Smooth muscle cell of bladder (primary cell): ENCODE results near the gene BHLHA9. TPM values are rescaled to one million over a fixed set of nuclear protein-coding genes. Genes with fewer than 3 reads are reported as not detected.

Source experiments
- total RNA-seq: library from RNA; depleted of rRNA; stranded (reverse); fragments of >200 nt; gene quantifications from 2 replicates; pipeline ENCODE4 v1.2.3, GENCODE V29; 2014

Gene BHLHA9
- not detected in 2 replicates for total RNA-seq

GRCh38 chr17:1270210-1271029 lies at the start of gene BHLHA9:
TSS of gene BHLHA9 (plus strand) at chr17:1270444. CDS start at chr17:1270564, 120 bp downstream.

Other genes with a start within 250 kb of the BHLHA9 start
- gene ABR, start 90.5 kb upstream of the BHLHA9 start, total RNA-seq = 38.4 and 55.0 TPM in 2 replicates
- gene TRARG1, start 9.2 kb downstream of the BHLHA9 start, total RNA-seq = not detected in 2 replicates
- gene YWHAE, start 129.8 kb downstream of the BHLHA9 start, total RNA-seq = 245 and 276 TPM in 2 replicates
- 86.2 and 100 TPM in 2 replicates for gene CRK, start 185.8 kb downstream of the BHLHA9 start, total RNA-seq
- 113 and 132 TPM in 2 replicates for gene MYO1C, start 222.2 kb downstream of the BHLHA9 start, total RNA-seq
- gene INPP5K, start 246.2 kb downstream of the BHLHA9 start, total RNA-seq = 23.5 and 28.2 TPM in 2 replicates